Activated CD8-positive, alpha-beta memory T cell treated with anti-CD3 and anti-CD28 coated beads, Interleukin-2, amount 50 U/mL, for 4 hours (primary cell): ENCODE data around the gene KANK4.

Source experiments
- DNase-seq: peaks from one replicate; pipeline ENCODE4 v3.0.0-alpha.2; 2020

The KANK4 gene

DNA sequence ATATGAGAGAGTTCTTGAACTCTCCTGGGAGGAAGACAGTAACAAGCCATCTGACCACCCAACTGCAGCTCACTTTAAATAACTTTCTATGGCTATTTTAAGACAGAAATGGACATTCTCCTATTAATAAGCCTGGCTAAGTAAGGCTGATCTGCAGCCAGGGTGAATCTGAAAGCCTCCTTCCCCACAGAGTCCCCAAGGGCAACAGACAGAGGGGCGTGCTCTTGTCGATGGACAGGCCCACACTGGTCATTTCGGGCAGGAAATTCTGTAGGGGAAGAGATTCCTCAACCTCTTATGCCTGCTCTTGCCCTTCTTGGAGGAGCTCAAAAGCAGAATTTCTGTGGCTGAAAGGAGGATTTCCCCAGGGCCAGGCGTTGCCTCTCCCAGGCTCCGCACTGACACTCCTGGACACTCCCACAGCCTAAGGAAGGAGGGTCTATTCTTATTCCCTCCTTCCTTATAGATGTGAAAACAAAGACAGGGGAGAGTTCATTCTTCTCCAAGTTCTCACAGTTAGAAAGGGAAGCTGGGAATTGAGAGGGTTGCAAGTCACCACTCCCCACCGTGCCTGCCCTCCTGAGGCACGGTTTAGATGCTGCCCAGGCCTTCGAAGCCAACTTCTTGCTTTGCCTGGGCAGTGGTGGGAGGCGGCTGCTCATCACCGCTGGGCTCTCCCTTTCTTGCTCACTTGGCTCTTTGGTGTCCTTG lies 17.9 kb upstream of the KANK4 start:
- no peak for DNase-seq

DNA sequence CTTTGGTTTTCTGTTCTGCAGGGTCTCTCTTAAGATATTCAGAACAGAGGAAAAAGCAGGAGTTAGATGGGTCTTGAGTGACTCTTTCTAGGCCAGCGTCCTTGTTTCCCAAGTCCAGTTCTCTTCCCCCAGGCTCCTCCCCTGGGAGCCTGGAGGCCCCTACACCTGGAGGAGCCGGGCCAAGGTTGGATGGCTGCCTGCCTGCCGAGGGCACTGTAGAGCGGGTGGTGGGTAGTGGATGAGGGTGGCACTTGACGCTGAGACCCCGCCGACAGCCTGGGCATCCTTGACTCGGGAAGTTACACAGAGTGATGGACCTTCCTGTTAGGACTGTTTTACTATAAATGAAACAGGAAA lies 17.4 kb upstream of the KANK4 start:
- DNase-seq, result no peak

DNA sequence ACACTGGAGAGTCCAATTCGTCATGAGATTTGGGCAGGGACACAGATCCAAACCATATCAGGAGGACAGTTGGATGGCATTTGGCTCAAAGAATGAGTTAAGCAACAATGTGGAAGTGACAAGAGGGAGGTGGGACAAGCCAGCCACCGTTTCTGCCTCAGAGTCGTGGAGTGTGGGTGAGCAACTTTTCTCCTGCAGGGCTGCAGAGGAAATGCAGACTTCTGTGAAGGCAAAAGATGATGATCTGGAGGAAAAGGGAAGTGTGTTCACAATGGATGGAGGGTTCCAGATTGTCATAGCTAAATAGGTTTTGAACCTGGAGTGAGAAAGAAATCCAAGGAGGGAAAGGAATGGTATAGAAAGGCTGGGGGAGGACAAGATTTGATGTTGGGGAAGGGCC lies 16.4 kb upstream of the KANK4 start:
- DNase-seq, result no peak

DNA sequence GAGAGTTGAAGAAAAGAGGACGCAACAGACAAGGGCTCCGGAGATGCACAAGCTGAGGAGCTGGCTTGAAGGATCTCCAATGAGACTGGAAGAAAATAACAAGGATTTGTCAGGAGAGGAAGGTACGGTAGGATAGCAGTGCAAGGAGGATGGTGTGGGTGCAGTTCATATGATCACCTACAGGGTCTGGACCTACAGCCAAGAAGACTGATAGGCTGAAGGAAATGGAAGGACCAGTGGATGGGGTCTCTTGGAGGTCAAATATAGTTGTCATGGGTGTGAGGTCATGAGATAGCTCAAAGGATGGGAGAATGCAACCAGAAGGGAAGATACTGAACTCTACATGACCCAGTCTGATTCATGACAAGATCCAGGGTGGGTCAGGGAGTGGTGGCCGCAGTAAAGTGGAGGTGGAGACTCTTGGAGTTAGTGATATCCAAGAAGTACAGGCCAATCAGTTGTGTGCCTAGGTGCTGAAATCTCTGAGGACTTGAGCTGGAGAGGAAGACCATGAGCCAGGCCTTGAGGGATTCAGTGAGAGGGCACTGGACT lies 15.3 kb upstream of the KANK4 start:
- no peak for DNase-seq

DNA sequence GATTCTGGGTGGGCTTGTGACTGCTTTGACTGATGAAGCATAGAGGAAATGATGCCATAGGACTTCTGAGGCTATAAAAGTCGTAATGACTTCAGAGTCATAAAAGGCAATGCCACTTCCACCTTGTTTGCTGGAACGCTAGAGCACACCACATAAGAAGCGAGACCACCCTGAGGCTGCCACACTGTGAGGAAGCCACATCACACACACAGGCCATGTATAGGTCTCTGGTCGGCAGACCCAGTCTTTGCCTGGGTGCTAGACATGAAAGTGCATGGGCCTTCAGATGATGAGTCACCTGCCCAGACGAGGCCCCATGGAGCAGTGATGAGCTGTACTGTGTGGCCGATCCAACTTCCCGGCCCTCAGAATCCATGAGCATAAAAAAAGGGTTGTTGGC lies 14.2 kb upstream of the KANK4 start:
- DNase-seq, result no peak

DNA sequence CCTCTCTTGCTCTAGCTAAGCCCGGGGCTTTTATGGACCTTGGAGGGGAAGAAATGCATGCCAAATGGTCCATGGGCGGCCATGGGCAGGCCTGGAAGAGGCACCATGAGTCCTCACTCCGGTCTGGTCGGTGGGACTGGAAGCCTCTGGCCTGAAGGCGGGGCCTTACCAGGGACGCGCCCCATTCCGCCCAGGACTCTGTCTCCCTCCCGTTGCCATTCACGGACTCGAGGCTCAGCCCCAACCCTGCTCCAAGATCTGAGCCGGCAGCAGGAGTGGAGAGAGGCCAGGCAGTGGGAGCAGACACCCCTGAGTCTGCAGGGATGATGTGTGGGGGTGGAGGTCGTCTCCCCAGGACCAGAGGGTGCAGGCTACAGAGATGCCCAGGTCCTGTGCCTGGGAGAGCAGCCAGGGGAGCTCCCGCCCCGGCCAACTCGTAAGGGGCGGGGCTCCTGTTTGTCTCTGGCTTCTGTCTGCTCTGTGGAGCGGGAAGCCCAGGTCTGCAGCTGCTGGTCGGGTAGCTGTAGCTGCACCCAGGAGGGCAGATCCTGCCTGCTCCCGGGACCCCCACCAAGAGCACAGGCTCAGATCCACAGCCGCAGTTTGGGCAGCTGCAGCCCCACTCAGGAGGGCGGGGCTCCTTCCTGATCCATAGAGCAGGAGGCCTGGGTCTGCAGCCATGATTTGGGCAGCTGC lies 8.3 kb upstream of the KANK4 start:
- DNase-seq, result no peak

DNA sequence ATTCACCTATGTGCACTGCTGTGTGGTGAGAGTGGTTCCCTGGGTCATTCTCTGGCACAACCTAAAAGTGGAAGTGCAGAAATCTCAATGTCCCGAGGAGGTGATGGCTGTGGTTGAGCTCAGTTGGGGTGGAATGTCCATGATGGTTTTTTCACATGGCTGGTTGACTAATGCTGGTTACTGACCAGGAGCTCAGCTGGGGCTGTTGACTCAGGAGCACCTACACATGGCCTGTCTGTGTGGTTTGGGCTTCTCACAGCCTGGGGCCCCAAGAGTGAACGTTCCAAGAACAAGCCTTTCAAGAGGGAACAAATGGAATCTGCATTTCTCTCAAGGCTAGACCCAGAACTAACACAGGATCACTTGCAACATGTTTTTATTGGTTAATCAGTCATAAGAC lies 6.4 kb upstream of the KANK4 start:
- DNase-seq, result no peak

DNA sequence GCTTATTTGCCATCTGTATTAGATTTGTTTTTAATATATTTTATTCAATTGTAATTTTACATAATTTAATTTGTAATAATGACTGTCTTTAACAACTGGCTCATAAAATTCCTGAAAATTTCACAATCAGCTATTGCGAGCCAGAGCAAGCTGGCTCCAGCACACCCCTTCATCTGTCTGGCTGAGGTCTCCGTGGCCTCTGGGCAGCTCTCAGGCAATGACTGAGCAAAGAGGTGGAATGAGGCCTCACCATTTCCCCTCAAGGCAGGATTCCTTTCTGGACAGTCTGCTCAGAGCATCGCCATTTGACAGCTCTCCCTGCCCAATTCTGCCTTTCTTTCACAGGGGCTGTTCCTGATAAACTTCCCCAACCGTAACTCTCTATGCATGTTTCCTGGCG lies 5.8 kb upstream of the KANK4 start:
- no peak for DNase-seq

- DNase-seq, result no peak
These were observed 2.2 kb upstream of the KANK4 start for GRCh38 chr1:62321446-62321845.

GRCh38 chr1:62318320-62318755 lies 896 bp downstream of the KANK4 start:
- DNase-seq, result no peak

GRCh38 chr1:62317021-62317768 lies 2.0 kb downstream of the KANK4 start:
- DNase-seq, result no peak

GRCh38 chr1:62316135-62316534 lies 3.1 kb downstream of the KANK4 start:
- no peak for DNase-seq

- no peak for DNase-seq
These were observed 3.8 kb downstream of the KANK4 start for GRCh38 chr1:62315387-62315786.

GRCh38 chr1:62314454-62315350 lies 4.5 kb downstream of the KANK4 start:
- DNase-seq, result no peak

DNA sequence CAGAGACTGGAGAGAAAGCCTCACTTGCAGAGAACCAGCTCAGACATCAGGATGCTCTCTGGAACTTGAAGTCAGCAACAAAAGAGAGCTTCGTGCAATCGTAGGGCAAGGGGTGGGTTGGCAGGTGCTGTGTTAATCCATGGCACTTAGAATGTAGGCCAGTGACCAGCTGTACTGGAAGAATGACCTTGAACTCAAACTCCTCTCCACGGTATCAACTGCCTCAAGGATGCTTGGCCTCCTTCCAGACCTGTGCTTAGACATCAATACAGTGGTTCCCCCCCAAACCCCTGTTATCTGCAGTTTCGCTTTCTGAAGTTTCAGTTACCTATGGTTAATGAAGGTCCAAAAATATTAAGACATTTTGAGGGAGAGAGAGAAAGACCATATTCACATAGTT lies 6.5 kb downstream of the KANK4 start:
- DNase-seq, result no peak

- DNase-seq, result no peak
These were observed 7.7 kb downstream of the KANK4 start for GRCh38 chr1:62311473-62311943.

- DNase-seq, result no peak
These were observed 9.3 kb downstream of the KANK4 start for GRCh38 chr1:62309906-62310305.

GRCh38 chr1:62308606-62309005 lies 10.6 kb downstream of the KANK4 start:
- DNase-seq, result no peak

DNA sequence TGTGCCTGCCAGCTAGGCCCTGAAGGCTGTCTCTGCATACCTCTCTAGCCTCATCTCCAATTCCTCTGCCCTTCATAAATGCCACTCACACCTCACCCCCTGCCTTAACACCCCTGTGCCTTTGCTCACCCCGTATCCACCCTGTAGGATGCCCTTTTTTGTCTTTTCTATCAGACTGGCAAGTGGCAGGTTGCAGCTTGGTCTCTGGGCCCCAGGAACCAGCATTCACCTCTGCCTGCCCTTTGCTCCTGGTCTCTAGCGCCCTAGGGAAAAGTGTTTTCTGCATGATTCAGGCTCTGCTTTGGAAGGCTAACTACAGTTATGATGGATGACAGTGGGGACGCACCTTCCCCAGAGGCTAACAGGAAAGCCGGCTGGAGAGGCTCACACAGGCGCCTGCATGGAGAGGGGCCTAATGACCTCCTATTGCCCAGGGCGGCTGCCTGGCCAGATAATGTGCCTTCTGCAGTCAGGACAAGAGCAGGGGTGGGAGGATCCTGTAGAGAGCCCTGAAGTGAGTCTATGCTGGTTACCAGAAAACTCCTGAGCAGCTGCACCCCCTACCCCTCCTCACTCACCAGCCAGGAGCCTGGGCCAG lies 11.2 kb downstream of the KANK4 start:
- DNase-seq, result no peak

GRCh38 chr1:62307446-62307845 lies 11.8 kb downstream of the KANK4 start:
- DNase-seq, result no peak

- no peak for DNase-seq
These were observed 13.2 kb downstream of the KANK4 start for GRCh38 chr1:62306065-62306464.

DNA sequence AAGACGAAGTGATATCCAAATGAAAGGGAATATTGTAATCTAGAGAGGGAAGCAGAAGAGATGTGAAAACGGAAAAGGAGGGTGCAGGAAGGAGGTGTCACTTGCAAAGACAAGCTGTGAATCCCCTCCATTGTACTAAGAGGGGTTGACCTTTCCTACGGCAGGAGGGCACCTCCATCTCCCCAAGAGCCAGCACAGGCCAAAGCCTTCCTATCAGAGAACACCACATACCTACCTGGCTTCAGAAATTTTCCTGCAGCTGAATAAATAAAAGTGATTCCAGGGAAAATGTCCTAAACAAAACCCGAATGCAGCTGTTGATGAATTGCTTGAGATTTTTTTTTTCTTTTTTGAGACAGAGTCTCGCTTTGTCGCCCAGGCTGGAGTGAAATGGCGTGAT lies 14.3 kb downstream of the KANK4 start:
- DNase-seq, result no peak
